ENCODE data around the gene MAFG.

GRCh38 chr17:81921996-81922565 is 5.5 kb downstream of the MAFG start:
- no peak for TF ChIP-seq CTCF (conservative IDR thresholded peaks at IDR 0.05; ENCODE audit: low read depth, low read length)
- no peak for TF ChIP-seq EZH2 (IDR thresholded peaks at IDR 0.05; ENCODE audit: borderline replicate concordance, low read depth, low read length, poor library complexity, severe bottlenecking)
